ENCODE results near the gene ST6GALNAC4.

ST6GALNAC4 gene

DNA sequence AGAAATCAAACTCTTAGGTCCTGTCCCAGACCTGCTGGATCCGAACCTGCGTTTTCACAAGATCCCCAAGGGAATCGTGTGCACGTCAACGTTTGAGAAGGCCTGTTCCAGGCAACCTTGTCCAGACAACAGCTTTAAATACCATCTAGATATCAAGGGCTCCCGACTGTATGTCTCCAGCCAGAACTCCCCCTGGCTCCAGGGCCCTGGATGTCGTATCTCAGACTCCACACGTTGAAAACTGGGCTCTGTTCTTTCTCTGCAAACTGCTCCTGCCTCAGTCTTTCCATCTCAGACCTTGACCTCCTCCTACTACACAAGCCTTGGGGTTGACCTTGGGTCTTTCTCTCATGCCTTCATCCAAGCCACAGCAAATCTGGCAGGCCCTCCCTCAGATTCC is 56.6 kb downstream of the ST6GALNAC4 start:
- TF ChIP-seq POU2F2 (IDR thresholded peaks at IDR 0.05; ENCODE audit: low read depth, low read length): no peak
- TF ChIP-seq POLR2AphosphoS5 (IDR thresholded peaks at IDR 0.05; ENCODE audit: low read depth, low read length): no peak
- no peak for TF ChIP-seq TAF1 (IDR thresholded peaks at IDR 0.05; ENCODE audit: low read depth, low read length)
- no peak for TF ChIP-seq SPI1 (IDR thresholded peaks at IDR 0.05; ENCODE audit: low read depth, low read length)
- no peak for TF ChIP-seq PAX5 (IDR thresholded peaks at IDR 0.05; ENCODE audit: insufficient read depth, low read length, severe bottlenecking)
- TF ChIP-seq POLR2A (IDR thresholded peaks at IDR 0.05; ENCODE audit: low read depth, low read length): no peak
- FAIRE-seq: no peak

DNA sequence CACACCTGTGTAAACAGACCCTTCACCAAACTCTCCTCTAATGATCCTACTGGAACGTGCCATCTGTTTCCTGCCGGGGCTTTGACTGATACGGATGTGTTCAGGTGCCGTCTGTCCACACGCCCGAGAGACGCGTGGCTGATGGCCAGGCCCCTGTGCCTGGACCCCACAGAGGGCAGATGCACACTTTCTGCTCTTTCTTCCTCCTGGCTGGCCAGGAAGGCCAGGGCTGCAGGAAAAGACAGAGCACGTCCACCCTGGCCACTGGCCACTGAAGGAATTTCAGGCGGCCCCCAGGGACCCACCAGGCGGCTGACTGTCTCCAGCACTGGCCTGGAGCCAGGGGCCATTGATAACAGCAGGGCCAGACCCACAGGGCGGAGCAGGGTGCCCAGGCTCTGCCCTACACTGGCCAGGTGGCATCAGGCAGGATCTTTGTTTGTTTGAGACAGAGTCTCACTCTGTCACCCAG is 58.8 kb downstream of the ST6GALNAC4 start:
- no peak for DNase-seq (ENCODE audit: insufficient read length, low spot score)
- no peak for TF ChIP-seq TAF1 (IDR thresholded peaks at IDR 0.05; ENCODE audit: low read depth, low read length)
- no peak for TF ChIP-seq POLR2AphosphoS5 (IDR thresholded peaks at IDR 0.05; ENCODE audit: low read depth, low read length)
- TF ChIP-seq POLR2A (IDR thresholded peaks at IDR 0.05; ENCODE audit: low read depth, low read length): no peak
- TF ChIP-seq PAX5 (IDR thresholded peaks at IDR 0.05; ENCODE audit: insufficient read depth, low read length, severe bottlenecking): no peak
- TF ChIP-seq POU2F2 (IDR thresholded peaks at IDR 0.05; ENCODE audit: low read depth, low read length): no peak
- no peak for TF ChIP-seq SPI1 (IDR thresholded peaks at IDR 0.05; ENCODE audit: low read depth, low read length)
- FAIRE-seq: no peak

More for the DNA sequence above, 56.6 kb downstream of the ST6GALNAC4 start:
- no peak for DNase-seq (ENCODE audit: insufficient read length, low spot score)
